Activated CD8-positive, alpha-beta T cell treated with anti-CD3 and anti-CD28 coated beads, Interleukin-2, amount 10 ng/mL, durations not matched to agents 7 days and 5 days (primary cell): ENCODE measurements around the gene COL11A1. TPM values are rescaled to one million over a fixed set of nuclear protein-coding genes. Genes with fewer than 3 reads are reported as not detected.
"Not testable (repeated sequence)": the region's sequence is repeated elsewhere in the genome, so short reads cannot be mapped to it uniquely, and the experiment has no call there.

Experiments
- ATAC-seq: fragments of 150-1000 bp; cut with Tn5 transposase; one replicate; pipeline ENCODE4 v1.10.0; 2021; ENCODE audit warnings: moderate library complexity
- CTCF ChIA-PET: fragments of 350-600 bp; sonication (Branson Sonifier 250); formaldehyde crosslinking; loops from one replicate; lab custom pipeline; 2021; ENCODE audit warnings: antibody characterized with exemption; lab: Charles Lee
- POLR2A ChIA-PET: fragments of 350-600 bp; sonication (Branson Sonifier 250); formaldehyde crosslinking; loops from one replicate; lab custom pipeline; 2021; ENCODE audit warnings: antibody characterized with exemption; lab: Charles Lee
- DNase-seq: peaks from one replicate; pipeline ENCODE4 v3.0.0-alpha.2; 2020
- H3K27ac Mint-ChIP-seq: one replicate; pipeline ENCODE4 v1.8.0; 2021; ENCODE audit warnings: mild to moderate bottlenecking, mixed read lengths
- H3K27me3 Mint-ChIP-seq: one replicate; pipeline ENCODE4 v1.8.0; 2021; ENCODE audit warnings: low read depth, mixed read lengths
- H3K36me3 Mint-ChIP-seq: one replicate; pipeline ENCODE4 v1.8.0; 2021; ENCODE audit warnings: low read depth, mixed read lengths
- H3K4me1 Mint-ChIP-seq: one replicate; pipeline ENCODE4 v1.8.0; 2021; ENCODE audit warnings: low read depth, mixed read lengths
- H3K4me3 Mint-ChIP-seq: one replicate; pipeline ENCODE4 v1.8.0; 2021; ENCODE audit warnings: mild to moderate bottlenecking, mixed read lengths
- H3K9me3 Mint-ChIP-seq: one replicate; pipeline ENCODE4 v1.8.0; 2022; ENCODE audit warnings: mixed read lengths; ENCODE audit not compliant: insufficient read depth
- total RNA-seq, 2 experiments: library from RNA; stranded (reverse); gene quantifications; one replicate each; pipeline ENCODE4 v1.2.3, GENCODE V29; 2021

COL11A1 gene
- total RNA-seq, 2 experiments from 2014 or later = not detected

DNA sequence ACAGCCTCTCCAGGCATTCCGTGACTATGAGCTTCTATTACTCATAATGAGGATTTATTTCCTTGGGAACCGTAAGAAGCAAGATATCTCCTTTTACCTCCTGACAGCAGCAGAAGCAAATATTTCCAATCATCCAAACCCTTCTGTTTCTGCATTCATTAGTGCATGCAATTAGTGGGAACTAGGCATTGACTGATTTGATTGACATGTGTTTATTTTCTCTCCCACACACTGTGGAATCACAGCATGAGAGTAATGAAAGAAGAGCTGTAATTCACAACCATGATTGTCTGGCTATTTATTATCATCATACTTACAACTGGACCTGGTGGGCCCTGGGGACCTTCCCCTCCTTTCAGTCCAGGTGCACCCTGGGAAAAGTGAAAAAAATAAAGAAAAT, 146.8 kb downstream of the COL11A1 start:
- H3K27ac Mint-ChIP-seq = no peak overlapping the region
- H3K4me3 Mint-ChIP-seq = no peak overlapping the region
- no peak for DNase-seq
- ChIA-PET POLR2A (no interaction called here), CTCF (interaction anchor here (1.2 kb wide), 1 partner anchor 9 kb away, joined by 4 read pairs; no protein-coding TSS in a partner anchor)
- no peak for ATAC-seq
- no peaks in the 10 kb centered on the region for H3K27me3 Mint-ChIP-seq
- H3K36me3 Mint-ChIP-seq = no peaks in the 10 kb centered on the region
- no peaks in the 10 kb centered on the region for H3K9me3 Mint-ChIP-seq
- no peaks in the 10 kb centered on the region for H3K4me1 Mint-ChIP-seq

DNA sequence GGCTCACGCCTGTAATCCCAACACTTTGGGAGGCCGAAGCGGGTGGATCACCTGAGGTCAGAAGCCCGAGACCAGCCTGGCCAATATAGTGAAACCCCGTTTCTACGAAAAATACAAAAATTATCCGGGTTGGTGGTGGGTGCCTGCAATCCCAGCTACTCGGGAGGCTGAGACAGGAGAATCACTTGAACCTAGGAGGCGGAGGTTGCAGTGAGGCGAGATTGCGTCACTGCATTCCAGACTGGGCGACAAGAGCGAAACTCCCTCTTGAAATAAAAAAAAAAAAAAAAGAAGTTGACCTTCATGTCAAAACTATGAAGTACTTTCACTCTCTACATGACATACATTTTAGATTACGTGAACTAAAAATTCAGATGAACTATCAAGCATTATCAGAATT, 153.7 kb downstream of the COL11A1 start:
- Mint-ChIP-seq H3K4me3 (no peak overlapping the region), H3K4me1 (no peaks in the 10 kb centered on the region), H3K27ac (no peak overlapping the region), H3K36me3 (no peaks in the 10 kb centered on the region), H3K27me3 (no peaks in the 10 kb centered on the region), H3K9me3 (no peaks in the 10 kb centered on the region)
- ATAC-seq (no peak), DNase-seq (no peak)
- ChIA-PET CTCF (no interaction called here), POLR2A (no interaction called here)

DNA sequence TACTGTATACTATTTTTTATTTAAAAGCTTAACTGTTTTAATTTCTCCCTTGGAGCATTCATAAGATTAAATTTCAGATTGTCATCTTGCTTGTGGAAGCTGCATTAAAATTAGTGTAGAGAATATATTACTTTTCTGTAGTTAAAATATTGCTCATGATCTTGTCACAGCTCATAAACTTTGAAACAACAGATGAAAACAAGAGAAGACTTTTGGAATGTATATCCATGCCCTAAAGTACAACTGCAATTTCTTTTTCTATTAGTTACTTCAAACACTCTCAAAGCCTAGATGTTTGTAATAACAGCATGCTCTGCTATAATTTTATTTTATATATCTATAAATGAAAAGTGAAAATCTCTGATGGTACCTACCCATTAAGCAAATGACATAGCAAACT, 155.9 kb downstream of the COL11A1 start:
- no peak for DNase-seq
- Mint-ChIP-seq H3K27me3 (no peaks in the 10 kb centered on the region), H3K27ac (no peak overlapping the region), H3K4me3 (no peak overlapping the region), H3K9me3 (no peaks in the 10 kb centered on the region), H3K36me3 (no peaks in the 10 kb centered on the region), H3K4me1 (no peaks in the 10 kb centered on the region)
- ATAC-seq = no peak
- CTCF ChIA-PET = no interaction called here
- POLR2A ChIA-PET = no interaction called here

DNA sequence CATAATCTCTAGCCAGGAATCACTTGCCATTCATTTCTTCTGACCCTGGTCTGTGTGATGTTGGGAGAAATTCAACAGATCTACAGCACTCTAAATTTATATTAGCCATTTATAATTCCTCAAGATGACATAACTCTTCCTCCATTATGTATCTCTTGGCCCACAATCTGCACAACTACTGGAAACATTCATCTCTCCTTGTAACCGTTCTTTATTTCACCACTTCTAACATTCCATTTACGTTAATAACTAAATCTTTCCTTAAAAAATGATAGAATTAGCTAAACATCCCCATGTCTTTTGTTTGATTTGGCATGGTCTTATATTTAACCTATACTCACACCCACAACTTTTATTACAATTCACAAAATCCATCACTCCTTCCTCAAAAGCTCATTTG, 166.0 kb downstream of the COL11A1 start:
- Mint-ChIP-seq H3K4me1 (no peaks in the 10 kb centered on the region), H3K4me3 (no peak overlapping the region), H3K9me3 (no peaks in the 10 kb centered on the region), H3K27ac (no peak overlapping the region), H3K27me3 (no peaks in the 10 kb centered on the region), H3K36me3 (no peaks in the 10 kb centered on the region)
- no peak for ATAC-seq
- ChIA-PET CTCF (no interaction called here), POLR2A (no interaction called here)
- no peak for DNase-seq

DNA sequence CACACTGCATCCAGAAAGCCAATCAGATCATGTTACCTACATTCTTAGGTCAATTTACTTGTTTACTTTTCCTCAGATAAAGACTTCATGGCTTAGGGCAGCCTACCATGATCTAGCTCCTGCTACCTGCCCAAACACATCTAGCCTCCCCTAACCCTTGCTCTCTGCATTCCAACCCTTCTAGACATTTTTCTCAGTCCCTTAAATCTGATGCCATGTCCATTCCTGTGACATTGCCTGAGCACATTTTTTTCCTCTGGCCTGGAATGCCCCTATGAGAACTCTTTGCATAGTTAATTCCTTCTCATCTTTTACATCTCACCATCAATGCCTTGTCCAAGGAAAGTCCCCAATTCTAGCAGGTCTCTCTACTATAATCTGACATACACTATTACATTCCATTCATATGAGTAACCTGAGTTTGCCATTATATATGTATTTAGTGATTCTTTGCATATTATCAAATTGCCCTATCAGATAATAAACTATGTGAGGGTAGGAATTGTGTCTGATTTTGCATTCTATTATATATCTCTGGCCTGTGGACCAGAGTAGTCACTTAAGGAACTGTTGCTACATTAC, 166.9 kb downstream of the COL11A1 start:
- POLR2A ChIA-PET = no interaction called here
- Mint-ChIP-seq H3K4me3 (no peak overlapping the region), H3K27ac (no peak overlapping the region), H3K9me3 (no peaks in the 10 kb centered on the region), H3K36me3 (no peaks in the 10 kb centered on the region), H3K27me3 (no peaks in the 10 kb centered on the region), H3K4me1 (no peaks in the 10 kb centered on the region)
- ATAC-seq (no peak), DNase-seq (no peak)
- CTCF ChIA-PET = no interaction called here

DNA sequence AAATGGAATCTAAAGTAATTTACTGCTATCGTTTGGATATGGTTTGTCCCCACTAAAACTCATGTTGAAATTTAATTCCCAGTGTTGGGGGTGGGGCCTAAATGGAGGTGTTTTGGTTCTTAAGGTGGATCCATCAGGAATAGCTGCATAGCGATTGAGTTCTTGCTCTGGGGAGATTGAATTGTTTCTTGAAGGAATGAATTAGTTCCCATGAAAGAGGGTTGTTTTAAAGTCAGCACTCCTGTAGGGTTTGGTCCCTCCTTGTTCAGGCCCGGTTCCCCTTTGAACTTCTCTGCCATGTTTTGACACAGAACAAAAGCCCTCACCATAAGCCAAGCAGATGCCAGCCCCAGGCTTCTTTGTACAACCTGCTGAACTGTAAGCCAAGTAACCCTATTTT, 170.9 kb downstream of the COL11A1 start:
- no peaks in the 10 kb centered on the region for H3K27me3 Mint-ChIP-seq
- CTCF ChIA-PET = no interaction called here
- H3K36me3 Mint-ChIP-seq = no peaks in the 10 kb centered on the region

DNA sequence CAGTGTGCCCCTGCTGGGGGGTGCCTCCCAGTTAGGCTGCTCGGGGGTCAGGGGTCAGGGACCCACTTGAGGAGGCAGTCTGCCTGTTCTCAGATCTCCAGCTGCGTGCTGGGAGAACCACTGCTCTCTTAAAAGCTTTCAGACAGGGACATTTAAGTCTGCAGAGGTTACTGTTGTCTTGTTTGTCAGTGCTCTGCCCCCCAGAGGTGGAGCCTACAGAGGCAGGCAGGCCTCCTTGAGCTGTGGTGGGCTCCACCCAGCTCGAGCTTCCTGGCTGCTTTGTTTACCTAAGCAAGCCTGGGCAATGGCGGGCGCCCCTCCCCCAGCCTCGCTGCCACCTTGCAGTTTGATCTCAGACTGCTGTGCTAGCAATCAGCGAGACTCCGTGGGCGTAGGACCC, 175.0 kb downstream of the COL11A1 start:
- H3K27me3 Mint-ChIP-seq, ATAC-seq, CTCF ChIA-PET, H3K27ac Mint-ChIP-seq, H3K4me3 Mint-ChIP-seq, H3K9me3 Mint-ChIP-seq, DNase-seq, H3K4me1 Mint-ChIP-seq, POLR2A ChIA-PET, H3K36me3 Mint-ChIP-seq: not testable (repeated sequence)

More for the DNA sequence above, 170.9 kb downstream of the COL11A1 start:
- DNase-seq (no peak), ATAC-seq (no peak)
- H3K4me3 Mint-ChIP-seq = no peak overlapping the region
- no peaks in the 10 kb centered on the region for H3K9me3 Mint-ChIP-seq
- POLR2A ChIA-PET = no interaction called here
- H3K27ac Mint-ChIP-seq = no peak overlapping the region
- H3K4me1 Mint-ChIP-seq = no peaks in the 10 kb centered on the region

DNA sequence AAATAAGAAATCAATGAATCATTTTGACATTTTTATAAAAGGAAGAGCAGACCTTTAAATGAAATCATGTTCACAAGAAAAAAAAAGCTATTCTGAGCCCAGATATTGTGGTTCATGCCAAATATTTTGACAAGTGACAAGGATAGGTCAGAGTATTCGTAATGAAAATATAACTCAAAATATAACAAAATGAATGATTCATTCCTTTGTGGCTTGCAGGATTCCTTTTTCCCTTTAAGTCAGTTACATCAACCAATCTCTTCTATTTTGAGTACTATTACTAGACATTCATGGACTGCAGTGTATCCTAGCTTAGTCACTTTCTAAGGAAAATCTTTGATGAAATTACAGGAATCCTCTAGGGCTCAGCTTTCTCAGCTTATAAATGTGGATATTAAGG, 188.7 kb downstream of the COL11A1 start:
- DNase-seq (no peak), ATAC-seq (no peak)
- Mint-ChIP-seq H3K27me3 (no peaks in the 10 kb centered on the region), H3K4me1 (no peaks in the 10 kb centered on the region), H3K36me3 (no peaks in the 10 kb centered on the region), H3K9me3 (no peaks in the 10 kb centered on the region), H3K27ac (no peak overlapping the region), H3K4me3 (no peak overlapping the region)
- ChIA-PET POLR2A (no interaction called here), CTCF (no interaction called here)

DNA sequence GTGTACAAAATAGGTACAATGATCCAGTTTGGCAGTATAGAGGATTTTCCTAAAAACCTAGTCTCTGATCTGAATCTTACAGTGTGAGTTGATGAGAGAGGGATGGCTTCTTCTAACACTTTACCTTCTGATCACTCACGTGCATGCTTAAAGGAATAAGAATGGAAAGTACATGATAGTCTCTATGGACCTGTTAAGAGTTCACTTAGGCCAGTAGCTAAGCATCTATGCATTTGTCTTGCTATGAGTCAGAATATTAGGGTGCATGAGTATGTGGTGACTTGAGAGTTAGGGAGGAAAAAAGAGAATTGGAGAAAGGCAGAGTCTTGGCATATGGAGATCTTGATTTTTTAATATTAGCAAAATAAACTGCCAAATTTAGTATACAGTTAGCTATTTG, 206.3 kb downstream of the COL11A1 start:
- no peak for ATAC-seq
- no peaks in the 10 kb centered on the region for H3K27me3 Mint-ChIP-seq
- CTCF ChIA-PET = no interaction called here
- H3K4me3 Mint-ChIP-seq = no peak overlapping the region
- DNase-seq = no peak
- no peak overlapping the region for H3K27ac Mint-ChIP-seq
- POLR2A ChIA-PET = no interaction called here
- no peaks in the 10 kb centered on the region for H3K36me3 Mint-ChIP-seq
- H3K9me3 Mint-ChIP-seq = no peaks in the 10 kb centered on the region
- H3K4me1 Mint-ChIP-seq = no peaks in the 10 kb centered on the region

DNA sequence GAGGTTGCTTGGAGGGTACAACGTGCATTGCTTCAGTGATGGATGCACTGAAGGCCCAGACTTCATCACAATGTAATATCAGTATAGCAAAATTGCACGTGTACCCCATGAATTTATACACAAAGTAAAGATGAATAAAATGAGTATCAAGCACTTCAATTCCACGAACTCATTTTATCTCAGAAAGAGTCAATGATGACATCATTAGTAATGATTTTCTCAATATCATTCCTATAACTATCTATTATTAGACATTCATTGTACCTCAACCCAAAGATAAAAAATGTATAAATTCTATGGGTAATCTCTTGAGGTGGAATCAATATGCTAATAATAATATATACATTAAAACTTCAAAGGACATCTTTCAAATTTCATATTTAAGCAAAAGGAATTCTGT, 208.4 kb downstream of the COL11A1 start:
- ATAC-seq (no peak), DNase-seq (no peak)
- H3K27me3 Mint-ChIP-seq = no peaks in the 10 kb centered on the region
- H3K9me3 Mint-ChIP-seq = no peaks in the 10 kb centered on the region
- no peaks in the 10 kb centered on the region for H3K4me1 Mint-ChIP-seq
- ChIA-PET CTCF (no interaction called here), POLR2A (no interaction called here)
- H3K36me3 Mint-ChIP-seq = no peaks in the 10 kb centered on the region
- no peak overlapping the region for H3K4me3 Mint-ChIP-seq
- no peak overlapping the region for H3K27ac Mint-ChIP-seq

DNA sequence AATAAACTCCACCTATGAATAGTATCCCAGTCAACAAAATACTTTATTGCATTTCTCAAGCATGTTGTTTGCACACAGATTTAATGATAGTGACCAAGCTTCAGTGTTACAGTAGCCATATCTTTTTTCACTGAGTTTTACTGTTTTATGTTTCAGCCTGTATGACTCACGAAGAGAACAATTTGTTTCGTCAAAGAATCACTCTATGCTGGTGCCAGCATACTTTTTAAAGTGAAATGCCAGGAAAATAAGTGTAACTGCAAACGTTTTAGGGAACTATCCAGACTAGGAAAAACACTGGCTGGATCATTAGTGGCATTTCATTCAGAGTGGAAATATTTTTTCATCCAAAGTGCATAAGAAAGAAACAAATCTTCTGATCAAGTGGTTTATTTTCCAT, 210.8 kb downstream of the COL11A1 start:
- H3K36me3 Mint-ChIP-seq = no peaks in the 10 kb centered on the region
- H3K27me3 Mint-ChIP-seq = no peaks in the 10 kb centered on the region
- DNase-seq (no peak), ATAC-seq (no peak)
- H3K9me3 Mint-ChIP-seq = no peaks in the 10 kb centered on the region
- no peaks in the 10 kb centered on the region for H3K4me1 Mint-ChIP-seq
- CTCF ChIA-PET = no interaction called here
- no peak overlapping the region for H3K27ac Mint-ChIP-seq
- H3K4me3 Mint-ChIP-seq = no peak overlapping the region
- POLR2A ChIA-PET = no interaction called here

DNA sequence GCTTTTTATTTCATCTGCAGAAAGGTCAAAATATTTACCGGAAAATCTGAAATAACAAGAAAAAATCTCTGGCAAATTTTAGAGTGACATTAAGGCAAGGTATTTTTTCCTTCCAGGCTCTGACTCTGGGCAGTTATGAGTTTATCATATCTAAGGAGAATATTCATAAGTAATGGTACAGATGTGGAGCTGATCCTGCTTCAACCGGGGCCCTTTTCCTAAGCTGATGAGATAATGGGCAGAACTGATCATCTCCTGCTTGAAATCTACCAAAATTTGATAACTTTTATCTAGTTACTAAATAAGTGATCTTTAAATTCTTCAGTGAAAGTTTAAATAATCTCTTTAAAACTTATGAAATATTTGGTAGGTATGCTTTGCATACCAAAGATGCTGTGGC, 211.6 kb downstream of the COL11A1 start:
- Mint-ChIP-seq H3K4me3 (no peak overlapping the region), H3K4me1 (no peaks in the 10 kb centered on the region)

DNA sequence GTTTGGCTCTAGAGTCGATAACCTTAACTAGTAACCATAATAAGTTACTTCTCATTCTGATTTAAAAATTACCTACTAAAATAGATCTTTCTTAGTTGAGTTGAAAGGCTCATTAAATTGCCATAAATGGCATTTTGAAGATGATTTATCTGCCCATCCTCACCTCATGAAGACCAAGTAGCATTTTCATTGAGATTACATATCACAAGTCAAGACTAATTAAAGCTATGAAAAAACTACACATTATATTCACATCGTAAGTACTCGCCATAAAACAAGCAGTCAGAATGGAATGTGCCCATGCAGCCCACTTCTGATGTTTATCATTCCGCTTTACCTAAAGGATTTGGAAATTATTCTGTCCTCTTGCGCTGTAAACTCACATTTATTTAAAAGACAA, 212.0 kb downstream of the COL11A1 start:
- Mint-ChIP-seq H3K27ac (no peak overlapping the region), H3K27me3 (no peaks in the 10 kb centered on the region), H3K9me3 (no peaks in the 10 kb centered on the region), H3K4me1 (no peaks in the 10 kb centered on the region), H3K36me3 (no peaks in the 10 kb centered on the region), H3K4me3 (no peak overlapping the region)
- ATAC-seq = no peak
- POLR2A ChIA-PET = no interaction called here
- no peak for DNase-seq
- CTCF ChIA-PET = no interaction called here

More for the DNA sequence above, 211.6 kb downstream of the COL11A1 start:
- no peaks in the 10 kb centered on the region for H3K36me3 Mint-ChIP-seq
- ChIA-PET POLR2A (no interaction called here), CTCF (no interaction called here)
- no peaks in the 10 kb centered on the region for H3K9me3 Mint-ChIP-seq
- no peak overlapping the region for H3K27ac Mint-ChIP-seq
- no peak for DNase-seq
- no peaks in the 10 kb centered on the region for H3K27me3 Mint-ChIP-seq
- ATAC-seq = no peak
